Measurements from ENCODE around the gene PC.

DNA sequence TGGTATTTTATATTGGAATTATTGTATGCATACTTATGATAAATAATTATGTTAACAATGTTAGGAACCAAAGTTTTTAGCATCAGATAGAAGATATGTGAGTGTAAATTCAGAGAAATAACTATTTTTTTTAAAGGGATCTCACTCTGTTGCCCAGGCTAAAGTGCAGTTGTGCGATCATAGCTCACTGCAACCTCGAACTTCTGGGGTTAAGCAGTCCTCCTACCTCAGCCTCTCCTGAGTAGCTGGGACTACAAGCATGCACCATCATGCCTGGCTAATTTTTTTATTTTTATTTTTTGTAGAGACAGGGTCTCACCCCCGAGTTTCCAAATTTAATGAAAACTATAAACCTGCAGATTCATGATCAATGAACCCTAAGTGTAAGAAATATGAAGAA is 148.6 kb downstream of the PC start:
- no peak for TF ChIP-seq FOSL2 (IDR thresholded peaks at IDR 0.05; ENCODE audit: borderline replicate concordance, low read depth)
- TF ChIP-seq, protein P1, sequence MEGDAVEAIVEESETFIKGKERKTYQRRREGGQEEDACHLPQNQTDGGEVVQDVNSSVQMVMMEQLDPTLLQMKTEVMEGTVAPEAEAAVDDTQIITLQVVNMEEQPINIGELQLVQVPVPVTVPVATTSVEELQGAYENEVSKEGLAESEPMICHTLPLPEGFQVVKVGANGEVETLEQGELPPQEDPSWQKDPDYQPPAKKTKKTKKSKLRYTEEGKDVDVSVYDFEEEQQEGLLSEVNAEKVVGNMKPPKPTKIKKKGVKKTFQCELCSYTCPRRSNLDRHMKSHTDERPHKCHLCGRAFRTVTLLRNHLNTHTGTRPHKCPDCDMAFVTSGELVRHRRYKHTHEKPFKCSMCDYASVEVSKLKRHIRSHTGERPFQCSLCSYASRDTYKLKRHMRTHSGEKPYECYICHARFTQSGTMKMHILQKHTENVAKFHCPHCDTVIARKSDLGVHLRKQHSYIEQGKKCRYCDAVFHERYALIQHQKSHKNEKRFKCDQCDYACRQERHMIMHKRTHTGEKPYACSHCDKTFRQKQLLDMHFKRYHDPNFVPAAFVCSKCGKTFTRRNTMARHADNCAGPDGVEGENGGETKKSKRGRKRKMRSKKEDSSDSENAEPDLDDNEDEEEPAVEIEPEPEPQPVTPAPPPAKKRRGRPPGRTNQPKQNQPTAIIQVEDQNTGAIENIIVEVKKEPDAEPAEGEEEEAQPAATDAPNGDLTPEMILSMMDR (IDR thresholded peaks at IDR 0.05): no peak
- no peak for TF ChIP-seq NRF1 (IDR thresholded peaks at IDR 0.05; ENCODE audit: low read depth, low read length)

Data from SK-N-SH (cell line).